RPMI7951 (cell line): ENCODE measurements around the gene ZNF385C. TPM values are rescaled to one million over a fixed set of nuclear protein-coding genes. Genes with fewer than 3 reads are reported as not detected.
A peak's percentile ranks its signal among the peaks of the same experiment; 100 is the strongest.
"Not testable (repeated sequence)": the region's sequence is repeated elsewhere in the genome, so short reads cannot be mapped to it uniquely, and the experiment has no call there.

Experiments used
- DNase-seq: peaks from one replicate; pipeline ENCODE4 v3.0.0-alpha.2; 2012; ENCODE audit warnings: low read depth
- total RNA-seq: library from RNA; depleted of rRNA; stranded (reverse); fragments of >200 nt; shearing (Covaris generic); gene quantifications from 2 replicates; pipeline ENCODE4 v1.2.3, GENCODE V29; 2014

The ZNF385C gene
- total RNA-seq, 1 experiment from 2014 or later: not detected

DNA sequence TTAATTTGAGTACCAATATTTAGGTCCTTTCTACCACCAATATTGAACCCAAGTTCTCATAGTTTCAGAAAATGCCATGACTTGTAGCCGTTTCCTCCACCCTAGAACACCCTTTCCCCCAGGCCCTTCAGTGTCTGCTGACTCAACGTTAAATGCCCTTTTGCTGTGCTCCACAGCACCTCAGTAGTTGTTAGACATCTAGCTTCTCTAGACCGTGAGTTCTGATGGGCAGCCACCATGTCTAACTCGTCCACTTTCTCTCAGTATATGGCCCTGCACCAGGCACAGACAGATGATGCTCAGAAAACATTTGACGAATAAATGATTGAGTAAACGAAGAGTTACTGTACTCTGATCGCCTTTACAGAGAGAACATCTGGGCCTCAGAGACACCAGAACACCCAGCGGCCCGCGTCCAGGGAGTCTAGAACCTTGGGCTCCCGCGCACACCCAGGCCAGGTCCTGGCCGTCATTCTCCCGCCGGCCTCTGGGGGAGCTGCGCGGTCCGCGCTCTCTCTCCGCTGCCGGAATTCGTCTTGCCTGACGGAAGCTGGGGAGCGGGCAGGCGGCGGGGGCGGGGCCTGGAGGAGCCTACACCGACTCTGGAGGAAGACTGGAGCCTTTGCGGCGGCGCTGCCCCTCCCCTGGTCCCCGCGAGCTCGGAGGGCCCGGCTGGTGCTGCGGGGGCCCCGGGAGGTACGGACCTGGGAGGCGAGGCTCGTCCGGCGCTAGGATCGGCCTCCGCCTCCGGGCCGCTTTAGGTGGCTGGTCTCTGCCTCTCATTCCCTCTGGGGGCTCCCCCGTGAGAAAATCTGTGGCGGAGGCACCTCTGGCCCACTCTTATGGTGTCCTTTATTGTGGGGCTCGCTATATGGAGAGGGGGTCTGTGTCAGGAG, 78.5 kb downstream of the ZNF385C start, which contains the start of gene NKIRAS2:
NKIRAS2 (plus strand) TSS at position 582 of the 896 bp plus-strand sequence. CDS start 1,488 bp downstream, outside the sequence.
- DNase-seq: peak; percentile 86

- no peak for DNase-seq
Measured at GRCh38 chr17:42018988-42019387, 79.3 kb downstream of the ZNF385C start.

DNA sequence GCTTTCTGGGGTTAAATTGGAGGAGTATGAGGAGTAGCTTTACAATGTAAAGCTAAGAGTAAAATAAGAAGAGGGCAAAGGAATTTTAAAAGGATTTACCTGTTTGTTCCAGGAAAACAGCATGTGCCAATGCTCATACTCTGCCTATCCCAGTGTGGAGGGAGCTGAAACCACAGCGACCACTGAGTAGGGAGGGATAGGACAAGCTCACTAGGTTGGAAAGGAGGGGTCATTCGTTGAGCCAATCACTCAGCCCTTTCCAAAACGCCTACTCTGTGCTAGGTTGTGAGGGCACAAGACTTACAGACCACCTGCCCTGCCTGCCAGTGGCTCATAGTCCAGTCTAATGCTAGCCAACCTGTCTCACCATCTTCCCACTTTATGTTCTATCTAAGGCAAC, 79.9 kb downstream of the ZNF385C start:
- DNase-seq: peak; percentile 35

DNA sequence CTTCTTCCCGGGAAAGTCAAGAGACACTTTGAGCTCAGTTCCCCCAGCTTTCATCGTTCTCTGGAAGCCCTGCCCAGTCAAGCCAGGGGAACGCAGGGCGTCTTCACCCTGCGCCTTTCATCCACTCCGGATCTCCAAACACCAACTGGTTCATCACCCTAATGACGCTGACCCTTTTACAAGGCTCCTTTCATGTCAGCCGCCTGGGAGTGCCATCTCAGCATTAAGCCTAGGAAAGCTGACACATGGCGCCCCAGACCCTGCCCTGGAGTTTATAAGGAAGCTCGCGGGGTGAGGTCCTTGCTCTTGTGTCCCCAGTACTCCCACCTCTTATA, 80.4 kb downstream of the ZNF385C start:
- no peak for DNase-seq

- peak; percentile 88 for DNase-seq
Measured at GRCh38 chr17:42016941-42017865, 81.1 kb downstream of the ZNF385C start, which contains the start of gene DNAJC7. Gene DNAJC7 (minus strand): TSS chr17:42017439. CDS start chr17:42017416, 23 bp downstream.

DNA sequence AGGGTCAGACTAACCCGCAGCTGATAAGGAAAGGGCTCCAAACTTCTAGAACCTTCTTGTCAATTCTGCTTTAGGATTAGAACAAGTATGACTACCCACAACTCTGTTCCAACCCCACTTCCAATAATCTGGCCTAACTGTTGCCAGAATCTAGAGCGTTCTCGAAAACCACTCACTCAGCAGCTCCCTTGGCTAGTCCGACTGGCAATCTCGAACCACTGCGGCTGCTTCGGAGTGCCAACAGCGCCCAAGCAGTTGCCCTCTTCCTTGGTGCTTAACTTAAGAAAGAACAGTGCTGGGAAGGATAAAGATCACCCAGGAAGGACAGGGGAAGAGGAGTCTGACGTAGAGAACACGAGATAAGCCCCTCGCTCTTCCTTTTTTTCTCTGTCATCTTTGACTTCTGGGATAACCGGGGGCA, 81.9 kb downstream of the ZNF385C start:
- DNase-seq: peak; percentile 4

- DNase-seq: not testable (repeated sequence)
Measured at GRCh38 chr17:42013740-42014139, 84.5 kb downstream of the ZNF385C start.

DNA sequence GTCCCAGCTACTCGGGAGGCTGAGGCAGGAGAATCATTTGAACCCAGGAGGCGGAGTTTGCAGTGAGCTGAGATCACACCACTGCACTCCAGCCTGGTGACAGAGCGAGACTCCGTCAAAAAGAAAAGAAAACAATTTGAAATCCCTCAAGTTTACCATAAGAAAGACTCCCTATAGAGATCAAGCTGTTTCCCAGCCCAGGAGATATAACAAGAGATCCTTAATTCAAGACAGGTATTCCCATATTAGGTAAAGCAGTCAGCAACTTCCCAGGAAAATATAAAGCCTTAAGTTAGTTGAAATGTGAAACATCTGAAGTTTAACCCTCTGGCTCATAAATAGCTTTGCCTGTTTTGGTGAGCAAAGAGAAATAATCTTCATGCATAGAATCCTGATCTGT, 85.9 kb downstream of the ZNF385C start:
- DNase-seq: not testable (repeated sequence)

- peak; percentile 46 for DNase-seq
Measured at GRCh38 chr17:42010898-42011516, 87.3 kb downstream of the ZNF385C start.

DNA sequence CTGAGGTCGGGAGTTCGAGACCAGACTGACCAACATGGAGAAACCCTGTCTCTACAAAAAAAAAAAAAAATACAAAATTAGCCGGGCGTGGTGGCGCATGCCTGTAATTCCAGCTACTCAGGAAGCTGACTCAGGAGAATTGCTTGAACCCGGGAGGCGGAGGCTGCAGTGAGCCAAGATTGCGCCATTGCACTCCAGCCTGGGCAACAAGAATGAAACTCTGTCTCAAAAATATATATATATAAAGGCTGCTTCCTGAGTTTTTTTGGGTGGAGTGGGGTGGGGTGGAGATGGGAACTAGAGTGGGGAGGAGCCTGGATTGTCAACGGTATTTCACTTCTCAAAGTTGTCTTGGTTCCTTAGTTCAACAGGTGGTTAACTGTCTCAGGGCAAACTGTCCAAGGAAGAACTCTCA, 88.0 kb downstream of the ZNF385C start:
- DNase-seq: peak; percentile 23

- DNase-seq: no peak
Measured at GRCh38 chr17:42009170-42009569, 89.1 kb downstream of the ZNF385C start.

- no peak for DNase-seq
Measured at GRCh38 chr17:42005166-42005565, 93.1 kb downstream of the ZNF385C start.

- peak; percentile 29 for DNase-seq
Measured at GRCh38 chr17:42002792-42003301, 95.4 kb downstream of the ZNF385C start.

DNA sequence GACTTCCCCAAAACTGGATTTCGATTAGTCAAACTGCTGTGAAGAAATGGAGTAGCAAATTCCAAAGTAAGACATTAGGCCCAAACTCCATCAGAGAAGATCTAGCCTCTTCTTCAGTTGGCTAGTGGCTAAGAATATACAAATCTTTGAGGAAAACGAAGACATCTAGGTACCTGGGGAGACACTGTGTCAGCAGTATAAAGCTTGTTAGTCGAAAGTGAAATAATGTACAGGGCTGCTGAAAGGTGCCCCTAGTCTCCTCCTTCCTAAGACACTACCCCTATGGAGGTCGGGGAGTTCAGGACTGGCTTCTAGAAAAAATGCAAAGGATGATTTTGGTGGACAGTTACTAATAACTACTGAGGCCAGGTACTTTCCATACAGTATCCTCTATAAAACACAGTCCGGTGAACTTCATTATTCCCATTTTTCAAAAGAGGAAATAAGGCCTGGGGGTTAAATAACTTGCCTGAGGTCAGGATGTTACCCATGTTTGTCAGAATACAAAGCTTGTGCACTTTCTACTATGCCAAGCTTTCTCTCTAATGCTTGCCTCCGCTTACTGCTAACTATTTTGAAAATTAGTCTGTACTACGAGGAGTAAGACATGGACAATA, 96.0 kb downstream of the ZNF385C start:
- DNase-seq: no peak

DNA sequence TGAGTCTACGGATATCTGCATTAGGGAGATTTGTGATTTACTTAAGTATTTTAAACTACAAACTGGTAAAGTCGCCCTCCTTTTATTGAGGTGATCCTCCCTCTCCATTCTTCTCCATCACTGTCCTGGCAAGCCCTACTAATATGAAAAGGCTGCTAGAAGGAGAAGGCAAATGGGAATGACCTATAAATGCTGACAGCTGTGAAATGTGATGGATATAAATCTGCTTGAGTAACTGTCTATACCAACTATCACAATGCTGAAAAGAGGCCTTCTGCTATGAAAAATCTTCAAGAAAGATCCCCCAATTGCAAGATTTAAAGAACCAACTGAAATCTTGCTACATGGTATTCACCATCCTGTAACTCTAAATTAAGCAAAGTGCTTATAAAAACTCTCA, 96.5 kb downstream of the ZNF385C start:
- DNase-seq: no peak

DNA sequence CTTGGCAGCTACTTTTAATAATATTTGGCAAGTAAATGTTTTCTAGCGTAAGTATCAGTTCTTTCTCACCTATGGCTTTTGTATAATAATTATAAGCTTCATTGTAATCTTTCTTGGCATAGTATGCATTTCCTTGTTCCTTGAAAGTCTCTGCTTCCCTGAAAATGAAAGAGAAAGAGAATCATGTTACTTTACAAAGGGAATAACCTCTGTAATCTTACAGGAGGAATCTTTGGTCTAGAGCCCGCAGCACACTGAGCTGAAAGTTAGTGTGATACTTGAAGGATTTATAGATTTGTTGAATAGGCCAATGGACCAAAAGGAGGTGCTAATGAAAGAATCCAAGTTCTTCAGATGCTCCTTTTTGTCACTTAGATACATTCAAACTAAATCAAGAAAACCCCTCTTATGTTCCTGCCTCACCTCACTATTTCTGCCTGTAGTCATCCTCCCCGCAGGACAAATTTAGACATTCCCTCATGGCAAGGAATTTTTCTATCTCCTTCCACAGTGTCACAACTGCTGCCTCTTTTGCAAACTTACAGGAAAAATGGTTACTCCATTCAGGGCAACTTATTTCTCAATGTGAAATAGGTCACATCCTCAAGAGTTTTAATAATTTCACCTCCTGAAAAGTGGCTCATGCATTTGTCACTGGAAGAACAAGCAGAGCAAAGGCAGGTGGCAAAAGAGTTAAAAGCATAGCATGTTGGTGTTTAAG, 97.7 kb downstream of the ZNF385C start:
- no peak for DNase-seq

DNA sequence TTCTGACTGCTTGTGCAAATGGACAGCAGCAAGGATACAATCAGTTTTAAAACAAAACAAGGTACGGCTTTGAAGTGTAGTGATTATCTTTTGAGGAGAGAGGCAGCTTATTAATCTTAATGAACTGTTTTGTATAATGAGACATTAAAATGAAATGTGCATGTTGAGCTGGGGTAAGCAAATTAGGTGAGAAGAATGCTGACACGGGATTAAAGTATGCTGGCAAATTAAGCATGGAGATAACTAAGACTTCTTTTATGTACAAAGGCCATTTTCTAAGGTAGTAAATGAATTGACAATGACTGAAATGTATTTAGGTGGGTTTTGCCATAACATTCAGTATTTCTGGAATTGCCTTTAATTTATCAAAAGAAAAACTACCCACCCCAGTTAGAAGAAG, 99.8 kb downstream of the ZNF385C start:
- DNase-seq: no peak

- no peak for DNase-seq
Measured at GRCh38 chr17:41996855-41997164, 101.5 kb downstream of the ZNF385C start.

- DNase-seq: peak; percentile 26
Measured at GRCh38 chr17:41992576-41992975, 105.7 kb downstream of the ZNF385C start.

DNA sequence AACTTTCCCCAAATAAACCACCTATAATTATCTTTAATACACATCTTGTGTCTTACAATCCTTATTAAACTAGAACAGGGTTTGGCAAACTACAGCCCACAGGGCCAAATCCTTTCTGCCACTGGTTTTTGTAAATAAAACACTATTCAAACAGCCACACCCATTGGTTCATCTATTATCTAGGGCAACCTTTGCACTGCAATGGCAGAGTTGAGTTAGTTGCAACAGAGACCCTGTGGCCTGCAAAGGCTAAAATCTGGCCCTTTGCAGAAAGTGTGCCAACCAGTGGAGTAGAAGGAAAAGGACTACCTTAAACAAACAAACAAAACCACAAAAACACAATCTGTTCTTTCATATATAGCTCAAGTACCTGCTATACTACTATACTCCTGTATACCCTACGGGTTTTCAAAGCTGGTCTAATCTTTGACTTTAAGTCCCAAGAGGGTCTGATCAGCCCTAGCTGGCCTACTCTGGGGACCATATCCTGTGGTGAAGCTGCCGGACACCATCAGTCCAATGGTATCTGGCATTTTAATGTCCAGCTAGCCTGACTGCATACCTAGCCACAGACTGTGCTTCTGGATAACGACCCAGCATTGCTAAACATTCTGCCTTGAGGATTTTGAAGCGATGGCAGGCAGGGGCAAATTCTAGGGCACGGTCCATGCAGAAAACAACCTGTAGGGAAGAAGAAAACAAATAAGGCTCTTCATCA, 108.4 kb downstream of the ZNF385C start:
- no peak for DNase-seq
